SK-N-MC (cell line): ENCODE measurements around the gene CFAP20DC.
"Not testable (repeated sequence)": the region's sequence is repeated elsewhere in the genome, so short reads cannot be mapped to it uniquely, and the experiment has no call there.

Experiments used
- DNase-seq: peaks from one replicate; pipeline ENCODE4 v3.0.0-alpha.2; 2011; ENCODE audit warnings: low read depth, low spot score
- H3K27ac ChIP-seq: fragments of 200-600 bp; sonication (generic); 2 replicates; pipeline ENCODE4 v1.5.1; 2016; ENCODE audit warnings: mixed run types
- H3K36me3 ChIP-seq: fragments of 200-600 bp; sonication (generic); 2 replicates; pipeline ENCODE4 v1.6.1; 2017; ENCODE audit warnings: antibody characterized with exemption, low read length, mixed read lengths; ENCODE audit not compliant: insufficient read depth
- H3K4me3 ChIP-seq: fragments of 200-600 bp; sonication (generic); 2 replicates; pipeline ENCODE4 v1.5.1; 2016
- H3K9ac ChIP-seq: fragments of 200-600 bp; sonication (generic); 2 replicates; pipeline ENCODE4 v1.8.0; 2017; ENCODE audit warnings: mixed run types, mixed read lengths; ENCODE audit not compliant: insufficient read length
- H3K9me3 ChIP-seq: fragments of 200-600 bp; sonication (generic); 2 replicates; pipeline ENCODE4 v1.6.1; 2017; ENCODE audit warnings: low read depth, mild to moderate bottlenecking, antibody characterized with exemption, low read length, moderate library complexity, mixed read lengths
- EZH2 ChIP-seq: fragments of 200-600 bp; sonication (generic); IDR thresholded peaks from one replicate; pipeline ENCODE4 v1.6.1; 2017; ENCODE audit warnings: antibody characterized with exemption
- FOXP2 ChIP-seq: optimal IDR thresholded peaks from 2 replicates; pipeline ENCODE3; 2011; ENCODE audit warnings: mild to moderate bottlenecking, moderate library complexity; ENCODE audit not compliant: insufficient read depth; ENCODE audit errors: extremely low read length, control extremely low read depth
- POLR2AphosphoS5 ChIP-seq: IDR thresholded peaks from 2 replicates; pipeline ENCODE4 v1.6.1; 2012; ENCODE audit warnings: mild to moderate bottlenecking, low read depth, low read length, borderline replicate concordance

The CFAP20DC gene

GRCh38 chr3:58946875-58947274 lies 103.0 kb downstream of the CFAP20DC start:
- Histone ChIP-seq H3K36me3 (no peaks in the 10 kb centered on the region), H3K4me3 (no peak overlapping the region), H3K27ac (no peak overlapping the region), H3K9ac (no peak overlapping the region), H3K9me3 (no peaks in the 10 kb centered on the region)
- TF ChIP-seq EZH2 (no peak), FOXP2 (no peak), POLR2AphosphoS5 (no peak)
- no peak for DNase-seq

- no peaks in the 10 kb centered on the region for H3K36me3 ChIP-seq
- no peaks in the 10 kb centered on the region for H3K9me3 ChIP-seq
- TF ChIP-seq FOXP2 (no peak), POLR2AphosphoS5 (no peak), EZH2 (no peak)
- no peak for DNase-seq
- H3K4me3 ChIP-seq = no peak overlapping the region
- no peak overlapping the region for H3K27ac ChIP-seq
- H3K9ac ChIP-seq = no peak overlapping the region
Measured at GRCh38 chr3:58938057-58938456, 111.8 kb downstream of the CFAP20DC start.

GRCh38 chr3:58924578-58924977 lies 125.2 kb downstream of the CFAP20DC start:
- Histone ChIP-seq H3K4me3 (no peak overlapping the region), H3K9me3 (no peaks in the 10 kb centered on the region), H3K9ac (no peak overlapping the region), H3K27ac (no peak overlapping the region), H3K36me3 (no peaks in the 10 kb centered on the region)
- no peak for TF ChIP-seq POLR2AphosphoS5
- no peak for TF ChIP-seq EZH2
- no peak for TF ChIP-seq FOXP2
- DNase-seq = no peak

- no peaks in the 10 kb centered on the region for H3K9me3 ChIP-seq
- no peaks in the 10 kb centered on the region for H3K36me3 ChIP-seq
- no peak for DNase-seq
- TF ChIP-seq POLR2AphosphoS5 = no peak
- no peak for TF ChIP-seq FOXP2
- TF ChIP-seq EZH2 = no peak
- no peak overlapping the region for H3K9ac ChIP-seq
- no peak overlapping the region for H3K27ac ChIP-seq
- no peak overlapping the region for H3K4me3 ChIP-seq
Measured at GRCh38 chr3:58900386-58900785, 149.4 kb downstream of the CFAP20DC start.

- DNase-seq = no peak
- Histone ChIP-seq H3K4me3 (no peak overlapping the region), H3K9ac (no peak overlapping the region), H3K27ac (no peak overlapping the region), H3K9me3 (no peaks in the 10 kb centered on the region), H3K36me3 (no peaks in the 10 kb centered on the region)
- TF ChIP-seq POLR2AphosphoS5 = no peak
Measured at GRCh38 chr3:58899953-58900298, 149.9 kb downstream of the CFAP20DC start.

- H3K27ac ChIP-seq = no peak overlapping the region
- DNase-seq = no peak
- H3K9me3 ChIP-seq = no peaks in the 10 kb centered on the region
- no peaks in the 10 kb centered on the region for H3K36me3 ChIP-seq
- H3K9ac ChIP-seq = no peak overlapping the region
- TF ChIP-seq POLR2AphosphoS5 = no peak
- H3K4me3 ChIP-seq = no peak overlapping the region
Measured at GRCh38 chr3:58899159-58899952, 150.5 kb downstream of the CFAP20DC start.

- H3K27ac ChIP-seq = no peak overlapping the region
Measured at GRCh38 chr3:58898513-58898912, 151.3 kb downstream of the CFAP20DC start.

GRCh38 chr3:58897646-58898045 lies 152.2 kb downstream of the CFAP20DC start:
- TF ChIP-seq POLR2AphosphoS5 (no peak), EZH2 (no peak), FOXP2 (no peak)
- H3K9me3 ChIP-seq = no peaks in the 10 kb centered on the region
- no peak overlapping the region for H3K27ac ChIP-seq
- H3K36me3 ChIP-seq = no peaks in the 10 kb centered on the region
- no peak overlapping the region for H3K4me3 ChIP-seq
- DNase-seq = no peak
- H3K9ac ChIP-seq = no peak overlapping the region

More at GRCh38 chr3:58898513-58898912, 151.3 kb downstream of the CFAP20DC start:
- Histone ChIP-seq H3K9ac (no peak overlapping the region), H3K9me3 (no peaks in the 10 kb centered on the region), H3K4me3 (no peak overlapping the region), H3K36me3 (no peaks in the 10 kb centered on the region)
- TF ChIP-seq EZH2 (no peak), POLR2AphosphoS5 (no peak), FOXP2 (no peak)
- DNase-seq = no peak

GRCh38 chr3:58895678-58896077 lies 154.1 kb downstream of the CFAP20DC start:
- not testable (repeated sequence) for H3K36me3 ChIP-seq, H3K9ac ChIP-seq, DNase-seq, H3K4me3 ChIP-seq, H3K27ac ChIP-seq, H3K9me3 ChIP-seq

- not testable (repeated sequence) for H3K9ac ChIP-seq, DNase-seq, H3K4me3 ChIP-seq, H3K36me3 ChIP-seq, H3K27ac ChIP-seq, H3K9me3 ChIP-seq
Measured at GRCh38 chr3:58892526-58892925, 157.3 kb downstream of the CFAP20DC start.
